ENCODE measurements around the gene PLPP7. TPM values are rescaled to one million over a fixed set of nuclear protein-coding genes. Genes with fewer than 3 reads are reported as not detected.
A peak's percentile ranks its signal among the peaks of the same experiment; 100 is the strongest.

The PLPP7 gene
- total and polyA plus RNA-seq, 11 donors, result 56.1 to 293 (median 109) TPM

DNA sequence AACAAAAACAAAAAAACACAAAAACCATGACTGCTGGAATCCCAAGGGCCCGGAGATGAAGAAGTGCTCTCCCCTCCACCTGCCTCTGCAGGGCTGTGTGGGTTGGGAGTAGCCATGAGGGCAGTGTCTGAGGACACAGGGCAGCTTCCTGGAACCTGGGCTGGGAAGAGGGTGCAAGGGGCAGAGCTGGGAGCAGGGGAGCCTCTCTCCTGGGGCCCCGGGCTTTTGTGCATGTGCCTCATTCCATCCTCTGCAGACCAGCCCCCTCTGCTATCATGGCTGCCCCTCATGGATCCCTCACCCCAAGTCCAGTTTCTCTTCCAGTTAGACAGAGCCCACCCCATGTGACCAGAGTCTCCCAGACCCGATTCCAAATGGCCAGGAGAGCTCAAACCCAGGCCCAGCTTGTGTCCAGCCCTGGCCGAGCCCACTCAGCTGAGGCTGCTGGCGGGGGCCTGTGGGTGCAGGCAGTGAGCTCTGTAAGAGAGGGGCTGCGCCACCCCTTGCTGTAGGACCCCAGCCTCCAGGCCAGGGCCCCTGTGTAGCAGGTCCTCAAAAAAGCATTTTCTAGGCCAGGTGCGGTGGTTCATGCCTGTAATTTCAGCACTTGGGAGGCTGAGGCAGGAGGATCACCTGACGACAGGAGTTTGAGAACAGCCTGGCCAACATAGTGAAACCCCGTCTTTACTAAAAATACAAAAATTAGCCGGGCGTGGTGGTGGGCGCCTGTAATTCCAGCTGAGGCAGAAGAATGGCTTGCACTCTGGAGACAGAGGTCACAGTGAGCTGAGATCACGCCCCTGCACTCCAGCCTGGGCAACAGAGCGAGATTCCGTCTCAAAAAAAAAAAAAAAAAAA is 44.5 kb downstream of the PLPP7 start:
- peak overlapping the region; percentile 11 to 93 (median 84) for H3K27ac ChIP-seq
- no peaks in the 10 kb centered on the region for H3K9me3 ChIP-seq
- 73 to 83% (median 79%) methylated on average over 15 of the region's 15 CpGs for WGBS, 4 donors
- no peaks in the 10 kb centered on the region for H3K27me3 ChIP-seq
- TF ChIP-seq, protein P1, sequence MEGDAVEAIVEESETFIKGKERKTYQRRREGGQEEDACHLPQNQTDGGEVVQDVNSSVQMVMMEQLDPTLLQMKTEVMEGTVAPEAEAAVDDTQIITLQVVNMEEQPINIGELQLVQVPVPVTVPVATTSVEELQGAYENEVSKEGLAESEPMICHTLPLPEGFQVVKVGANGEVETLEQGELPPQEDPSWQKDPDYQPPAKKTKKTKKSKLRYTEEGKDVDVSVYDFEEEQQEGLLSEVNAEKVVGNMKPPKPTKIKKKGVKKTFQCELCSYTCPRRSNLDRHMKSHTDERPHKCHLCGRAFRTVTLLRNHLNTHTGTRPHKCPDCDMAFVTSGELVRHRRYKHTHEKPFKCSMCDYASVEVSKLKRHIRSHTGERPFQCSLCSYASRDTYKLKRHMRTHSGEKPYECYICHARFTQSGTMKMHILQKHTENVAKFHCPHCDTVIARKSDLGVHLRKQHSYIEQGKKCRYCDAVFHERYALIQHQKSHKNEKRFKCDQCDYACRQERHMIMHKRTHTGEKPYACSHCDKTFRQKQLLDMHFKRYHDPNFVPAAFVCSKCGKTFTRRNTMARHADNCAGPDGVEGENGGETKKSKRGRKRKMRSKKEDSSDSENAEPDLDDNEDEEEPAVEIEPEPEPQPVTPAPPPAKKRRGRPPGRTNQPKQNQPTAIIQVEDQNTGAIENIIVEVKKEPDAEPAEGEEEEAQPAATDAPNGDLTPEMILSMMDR (IDR thresholded peaks at IDR 0.05), result no peak
- no peak for TF ChIP-seq POLR2A (IDR thresholded peaks at IDR 0.05)
- ATAC-seq, result no peak
- DNase-seq, result no peak
- no peaks in the 10 kb centered on the region for H3K36me3 ChIP-seq
- no peak overlapping the region for H3K4me3 ChIP-seq
- H3K4me1 ChIP-seq, result peaks cover 0 to 33% (median 15%) of the 10 kb centered on the region in 12 donors
- intact Hi-C loops (cut with DNase I), result loop anchor here (2.0 to 10.0 kb wide), 12 partner anchors 37 to 279 kb away; partner anchors contain the start of genes FAM78A (in 4 of the 10) and PLPP7 (in 1 of the 10)

DNA sequence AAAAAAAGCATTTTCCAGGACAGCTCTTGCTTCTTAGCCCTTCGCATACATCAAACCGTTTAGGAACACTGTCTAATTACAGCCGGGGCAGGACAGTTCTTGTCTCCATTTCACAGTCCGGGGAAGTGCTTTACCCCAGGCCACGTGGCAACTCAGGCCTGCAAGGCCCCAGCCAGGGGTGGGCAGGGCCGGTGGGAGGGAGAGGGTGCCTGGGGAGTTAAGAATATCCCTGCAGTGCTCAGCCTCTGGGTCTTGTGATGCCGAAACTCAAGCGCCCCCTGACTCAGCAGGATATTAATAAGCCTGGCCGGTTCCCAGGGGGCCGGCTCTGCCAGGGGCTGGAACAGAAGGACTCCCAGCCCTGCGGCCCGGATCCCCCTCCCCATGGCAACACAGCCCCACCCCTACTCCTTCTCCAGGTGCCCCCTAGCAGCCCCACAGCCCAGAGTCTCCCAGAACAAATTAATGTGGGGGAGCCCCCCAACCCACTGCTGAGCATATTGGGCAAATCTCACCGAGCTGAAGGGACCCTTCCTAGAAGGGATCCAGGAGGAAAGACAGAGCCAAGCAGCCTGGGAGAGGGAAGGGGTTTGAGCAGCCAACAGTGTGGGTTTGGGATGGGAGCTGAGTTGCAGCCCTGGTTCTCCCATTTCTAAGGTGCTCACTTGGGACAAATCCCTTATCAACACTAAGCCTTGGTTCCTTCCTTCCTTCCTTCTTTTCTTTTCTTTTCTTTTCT is 45.3 kb downstream of the PLPP7 start:
- ATAC-seq (peak; percentile 88 to 92 (median 91)), DNase-seq (peak; percentile 82 to 91 (median 86))
- Histone ChIP-seq H3K27me3 (no peaks in the 10 kb centered on the region), H3K27ac (peak overlapping the region; percentile 11 to 93 (median 84)), H3K4me1 (peaks cover 0 to 33% (median 15%) of the 10 kb centered on the region in 12 donors), H3K36me3 (no peaks in the 10 kb centered on the region), H3K4me3 (no peak overlapping the region), H3K9me3 (no peaks in the 10 kb centered on the region)
- intact Hi-C loops (cut with DNase I), result loop anchor here (2.0 to 10.0 kb wide), 13 partner anchors 37 to 280 kb away; partner anchors contain the start of genes FAM78A (in 4 of the 10) and PLPP7 (in 1 of the 10)
- TF ChIP-seq, protein P1 (IDR thresholded peaks at IDR 0.05), result no peak
- TF ChIP-seq POLR2A (IDR thresholded peaks at IDR 0.05), result no peak
- 13 to 26% (median 19%) methylated on average over 9 to 13 of the region's 13 CpGs for WGBS, 4 donors

DNA sequence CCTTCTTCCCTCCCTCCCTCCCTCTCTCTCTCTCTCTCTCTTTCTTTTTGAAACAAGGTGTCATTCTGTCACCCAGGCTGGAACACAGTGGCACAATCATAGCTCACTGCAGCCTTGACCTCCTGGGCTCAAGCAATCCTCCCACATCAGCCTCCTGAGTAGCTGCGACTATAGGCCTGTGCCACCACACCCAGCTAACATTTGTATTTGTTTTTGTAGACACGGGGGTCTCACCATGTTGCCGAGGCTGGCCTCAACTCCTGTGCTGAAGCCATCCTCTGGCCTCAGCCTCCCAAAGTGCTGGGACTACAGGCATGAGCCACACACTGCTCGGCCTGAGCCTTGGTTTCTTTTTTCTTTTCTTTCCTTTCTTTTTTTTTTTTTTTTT is 45.8 kb downstream of the PLPP7 start:
- Histone ChIP-seq H3K36me3 (no peaks in the 10 kb centered on the region), H3K4me1 (peaks cover 0 to 33% (median 15%) of the 10 kb centered on the region in 12 donors), H3K27ac (peak overlapping the region in 11 of 12 donors; percentile 11 to 93 (median 85)), H3K4me3 (no peak overlapping the region), H3K9me3 (no peaks in the 10 kb centered on the region), H3K27me3 (no peaks in the 10 kb centered on the region)
- ATAC-seq, result no peak
- TF ChIP-seq, protein P1 (IDR thresholded peaks at IDR 0.05), result no peak
- no peak for TF ChIP-seq POLR2A (IDR thresholded peaks at IDR 0.05)
- WGBS, 4 donors, result 77 to 85% (median 83%) methylated on average over 4 of the region's 4 CpGs
- DNase-seq, result no peak
- intact Hi-C loops (cut with DNase I), result loop anchor here in 9 of 10 donors (2.0 to 10.0 kb wide), 9 partner anchors 51 to 281 kb away; partner anchors contain the start of genes FAM78A (in 2 of the 9) and PLPP7 (in 1 of the 9)

All from heart left ventricle (tissue), 16 donors.